Astrocyte (in vitro differentiated cells and primary cell): Measurements from ENCODE around the gene SLC48A1. TPM values are rescaled to one million over a fixed set of nuclear protein-coding genes. Genes with fewer than 3 reads are reported as not detected.
"Not testable (repeated sequence)": the region's sequence is repeated elsewhere in the genome, so short reads cannot be mapped to it uniquely, and the experiment has no call there.

ENCODE experiments used
- DNase-seq: peaks from one replicate; pipeline ENCODE4 v3.0.0-alpha.2; 2010; ENCODE audit warnings: low read depth
- FAIRE-seq: peaks from 2 replicates; lab custom pipeline; 2011; peaks lifted over from hg19 to GRCh38; lab: Jason Lieb, UNC
- H2AFZ ChIP-seq: 2 replicates; pipeline ENCODE4 v1.6.0; 2012; ENCODE audit warnings: low read depth, low read length, inconsistent platforms
- H3K27ac ChIP-seq: 2 replicates; pipeline ENCODE4 v1.5.1; 2011; ENCODE audit warnings: low read depth, low read length, inconsistent platforms
- H3K27me3 ChIP-seq: 2 replicates; pipeline ENCODE4 v1.6.0; 2011; ENCODE audit warnings: low read length, inconsistent platforms; ENCODE audit not compliant: insufficient read depth
- H3K36me3 ChIP-seq: 2 replicates; pipeline ENCODE4 v1.5.1; 2011; ENCODE audit warnings: low read length, inconsistent platforms; ENCODE audit not compliant: insufficient read depth
- H3K4me1 ChIP-seq: 2 replicates; pipeline ENCODE4 v1.5.1; 2011; ENCODE audit warnings: low read length, inconsistent platforms; ENCODE audit not compliant: insufficient read depth
- H3K4me2 ChIP-seq: 2 replicates; pipeline ENCODE4 v1.6.0; 2012; ENCODE audit warnings: low read length, inconsistent platforms
- H3K4me3 ChIP-seq: 2 replicates; pipeline ENCODE4 v1.5.1; 2011; ENCODE audit warnings: low read depth, mild to moderate bottlenecking, low read length, inconsistent platforms; ENCODE audit not compliant: insufficient read depth
- H3K79me2 ChIP-seq: 2 replicates; pipeline ENCODE4 v1.6.0; 2012; ENCODE audit warnings: mild to moderate bottlenecking, low read length, inconsistent platforms; ENCODE audit not compliant: insufficient read depth
- H3K9ac ChIP-seq: 2 replicates; pipeline ENCODE4 v1.6.0; 2012; ENCODE audit warnings: mild to moderate bottlenecking, low read length, inconsistent platforms
- H3K9me3 ChIP-seq: 2 replicates; pipeline ENCODE4 v1.5.1; 2012; ENCODE audit warnings: low read depth, mild to moderate bottlenecking, low read length, inconsistent platforms; ENCODE audit not compliant: insufficient read depth
- H4K20me1 ChIP-seq: 2 replicates; pipeline ENCODE4 v1.6.0; 2012; ENCODE audit warnings: low read length, inconsistent platforms; ENCODE audit not compliant: insufficient read depth
- H3K27ac Mint-ChIP-seq: one replicate; pipeline ENCODE4 v1.8.0; 2021; ENCODE audit warnings: mild to moderate bottlenecking, mixed read lengths; ENCODE audit not compliant: unreplicated experiment
- H3K27me3 Mint-ChIP-seq: one replicate; pipeline ENCODE4 v1.8.0; 2021; ENCODE audit warnings: low read depth, mixed read lengths; ENCODE audit not compliant: unreplicated experiment
- H3K36me3 Mint-ChIP-seq: one replicate; pipeline ENCODE4 v1.8.0; 2021; ENCODE audit warnings: low read depth, mixed read lengths; ENCODE audit not compliant: unreplicated experiment
- H3K4me1 Mint-ChIP-seq: one replicate; pipeline ENCODE4 v1.8.0; 2021; ENCODE audit warnings: low read depth, mixed read lengths; ENCODE audit not compliant: unreplicated experiment
- H3K4me3 Mint-ChIP-seq: one replicate; pipeline ENCODE4 v1.8.0; 2021; ENCODE audit warnings: mild to moderate bottlenecking, moderate library complexity, mixed read lengths; ENCODE audit not compliant: unreplicated experiment
- H3K9me3 Mint-ChIP-seq: one replicate; pipeline ENCODE4 v1.8.0; 2021; ENCODE audit warnings: mild to moderate bottlenecking, mixed read lengths; ENCODE audit not compliant: unreplicated experiment
- CTCF ChIP-seq: IDR thresholded peaks from 2 replicates; pipeline ENCODE4 v1.5.1; 2011; ENCODE audit warnings: low read depth, mild to moderate bottlenecking, inconsistent platforms, low read length, moderate library complexity; ENCODE audit not compliant: insufficient read depth
- EZH2 ChIP-seq: IDR thresholded peaks from 2 replicates; pipeline ENCODE4 v1.6.1; 2012; ENCODE audit warnings: mild to moderate bottlenecking, low read length, inconsistent platforms; ENCODE audit not compliant: insufficient read depth
- total RNA-seq: library from RNA; stranded (reverse); gene quantifications from 2 replicates; pipeline ENCODE4 v1.2.1, GENCODE V29; 2021

Gene SLC48A1
- total RNA-seq, 1 donor from 2014 or later, result 23.8 TPM

- TF ChIP-seq CTCF (no peak), EZH2 (no peak)
- no peak overlapping the region for H3K27ac ChIP-seq
- H3K4me3 ChIP-seq, result no peak overlapping the region
- H3K36me3 Mint-ChIP-seq, result peaks cover 6% of the 10 kb centered on the region
- H4K20me1 ChIP-seq, result peaks cover 95% of the 10 kb centered on the region
- peak overlapping the region; percentile 52 for H3K9ac ChIP-seq
- peak overlapping the region; percentile 71 for H3K4me2 ChIP-seq
- H2AFZ ChIP-seq, result no peak overlapping the region
- H3K27ac Mint-ChIP-seq, result peak overlapping the region; percentile 59
- H3K79me2 ChIP-seq, result peaks cover 100% of the 10 kb centered on the region
- H3K27me3 Mint-ChIP-seq, result no peaks in the 10 kb centered on the region
- no peak for DNase-seq
- peaks cover 5% of the 10 kb centered on the region for H3K36me3 ChIP-seq
- no peak for FAIRE-seq
- peaks cover 55% of the 10 kb centered on the region for H3K4me1 Mint-ChIP-seq
- H3K4me1 ChIP-seq, result peaks cover 47% of the 10 kb centered on the region
- H3K9me3 Mint-ChIP-seq, result no peaks in the 10 kb centered on the region
- no peaks in the 10 kb centered on the region for H3K27me3 ChIP-seq
- no peaks in the 10 kb centered on the region for H3K9me3 ChIP-seq
- no peak overlapping the region for H3K4me3 Mint-ChIP-seq
Observed at GRCh38 chr12:47807338-47807737, 34.3 kb downstream of the SLC48A1 start.

GRCh38 chr12:47808050-47808449 is 35.0 kb downstream of the SLC48A1 start:
- peak overlapping the region; percentile 52 for H3K9ac ChIP-seq
- H2AFZ ChIP-seq, result no peak overlapping the region
- peak overlapping the region; percentile 71 for H3K27ac ChIP-seq
- no peaks in the 10 kb centered on the region for H3K27me3 ChIP-seq
- peaks cover 52% of the 10 kb centered on the region for H3K4me1 ChIP-seq
- H3K36me3 Mint-ChIP-seq, result peaks cover 6% of the 10 kb centered on the region
- DNase-seq (peak; percentile 52), FAIRE-seq (no peak)
- H3K79me2 ChIP-seq, result peaks cover 98% of the 10 kb centered on the region
- no peaks in the 10 kb centered on the region for H3K27me3 Mint-ChIP-seq
- peak overlapping the region; percentile 79 for H3K27ac Mint-ChIP-seq
- H3K9me3 Mint-ChIP-seq, result no peaks in the 10 kb centered on the region
- no peaks in the 10 kb centered on the region for H3K9me3 ChIP-seq
- H3K4me1 Mint-ChIP-seq, result peaks cover 57% of the 10 kb centered on the region
- H3K4me3 Mint-ChIP-seq, result no peak overlapping the region
- no peak overlapping the region for H3K4me3 ChIP-seq
- H3K36me3 ChIP-seq, result peaks cover 5% of the 10 kb centered on the region
- H4K20me1 ChIP-seq, result peaks cover 93% of the 10 kb centered on the region
- TF ChIP-seq EZH2, result no peak
- TF ChIP-seq CTCF, result no peak
- peak overlapping the region; percentile 71 for H3K4me2 ChIP-seq

GRCh38 chr12:47808574-47809365 is 35.7 kb downstream of the SLC48A1 start:
- Mint-ChIP-seq H3K27ac (peak overlapping the region; percentile 79), H3K9me3 (no peaks in the 10 kb centered on the region), H3K27me3 (no peaks in the 10 kb centered on the region), H3K36me3 (peaks cover 6% of the 10 kb centered on the region), H3K4me3 (no peak overlapping the region), H3K4me1 (peaks cover 63% of the 10 kb centered on the region)
- Histone ChIP-seq H3K4me3 (no peak overlapping the region), H3K79me2 (peaks cover 98% of the 10 kb centered on the region), H3K9me3 (no peaks in the 10 kb centered on the region), H2AFZ (no peak overlapping the region), H3K4me2 (peak overlapping the region; percentile 71), H3K27me3 (no peaks in the 10 kb centered on the region), H3K4me1 (peaks cover 58% of the 10 kb centered on the region), H4K20me1 (peaks cover 93% of the 10 kb centered on the region), H3K27ac (peak overlapping the region; percentile 71), H3K9ac (peak overlapping the region; percentile 52), H3K36me3 (peaks cover 5% of the 10 kb centered on the region)
- TF ChIP-seq EZH2 (no peak), CTCF (no peak)
- FAIRE-seq (no peak), DNase-seq (no peak)

GRCh38 chr12:47809518-47809917 is 36.5 kb downstream of the SLC48A1 start:
- Histone ChIP-seq H3K27ac (peak overlapping the region; percentile 94), H4K20me1 (peaks cover 93% of the 10 kb centered on the region), H3K79me2 (peaks cover 98% of the 10 kb centered on the region), H3K4me1 (peaks cover 66% of the 10 kb centered on the region)
- H3K4me3 ChIP-seq, H3K27me3 ChIP-seq, H3K27ac Mint-ChIP-seq, H2AFZ ChIP-seq, FAIRE-seq, H3K9me3 ChIP-seq, H3K36me3 Mint-ChIP-seq, DNase-seq, H3K4me2 ChIP-seq, H3K36me3 ChIP-seq, H3K4me3 Mint-ChIP-seq, H3K9ac ChIP-seq, H3K27me3 Mint-ChIP-seq, H3K9me3 Mint-ChIP-seq: not testable (repeated sequence)
- H3K4me1 Mint-ChIP-seq, result peaks cover 68% of the 10 kb centered on the region
